RWPE1 (cell line): ENCODE measurements around the gene MRPS18A.
"Not testable (repeated sequence)": the region's sequence is repeated elsewhere in the genome, so short reads cannot be mapped to it uniquely, and the experiment has no call there.

Experiments used
- CTCF ChIA-PET: fragments of 350-600 bp; sonication (Branson Sonifier 250); formaldehyde crosslinking; extraction: SDS; loops from one replicate; lab custom pipeline; 2021; lab: Yijun Ruan, JAX
- POLR2A ChIA-PET: fragments of 400-600 bp; formaldehyde crosslinking; extraction: SDS; loops from one replicate; lab custom pipeline; 2020; ENCODE audit warnings: antibody characterized with exemption; ENCODE audit not compliant: low non-redundant PET; lab: Yijun Ruan, JAX
- DNase-seq: peaks from one replicate; pipeline ENCODE4 v3.0.0; 2012; ENCODE audit warnings: low spot score
- H3K27ac ChIP-seq: fragments of 450-650 bp; 2 replicates; pipeline ENCODE4 v1.5.1; 2017
- CTCF ChIP-seq: fragments of 450-650 bp; conservative IDR thresholded peaks from 2 replicates; pipeline ENCODE4 v1.5.1; 2017; ENCODE audit warnings: low read depth, mild to moderate bottlenecking

MRPS18A gene

GRCh38 chr6:43639984-43640800 is 47.4 kb downstream of the MRPS18A start:
- DNase-seq: no peak
- peak overlapping the region; percentile 8; the same call in 1 of the 2 replicates for H3K27ac ChIP-seq
- TF ChIP-seq CTCF: no peak
- ChIA-PET POLR2A (no interaction called here), CTCF (interaction anchor here (0.6 kb wide), 2 partner anchors 42 to 598 kb away, joined by 3 to 5 read pairs; no protein-coding TSS in a partner anchor)

GRCh38 chr6:43636308-43636659 is 51.3 kb downstream of the MRPS18A start:
- no peak for DNase-seq
- CTCF ChIA-PET: interaction anchor here (0.7 to 1.3 kb wide), 3 partner anchors 31 to 138 kb away, joined by 3 to 5 read pairs (median 3); no protein-coding TSS in a partner anchor
- H3K27ac ChIP-seq: peak overlapping the region; percentile 80
- TF ChIP-seq CTCF: no peak
- POLR2A ChIA-PET: interaction anchor here (0.6 to 1.2 kb wide), 2 partner anchors 9 to 88 kb away, joined by 3 to 4 read pairs; no protein-coding TSS in a partner anchor

- POLR2A ChIA-PET: interaction anchor here (1.2 kb wide), 1 partner anchor 8 kb away, joined by 3 read pairs; no protein-coding TSS in a partner anchor
- peak; percentile 63 for DNase-seq
- TF ChIP-seq CTCF: no peak
- H3K27ac ChIP-seq: peak within 1 kb of the TSS; percentile 80
- CTCF ChIA-PET: interaction anchor here (1.1 kb wide), 1 partner anchor 32 kb away, joined by 5 read pairs; no protein-coding TSS in a partner anchor
These were observed 51.9 kb downstream of the MRPS18A start, which contains the start of gene MAD2L1BP for GRCh38 chr6:43635387-43636307. Gene MAD2L1BP, plus strand, starts transcription at chr6:43635840. Its CDS starts 36 bp downstream, at chr6:43635876.

- CTCF ChIA-PET: no interaction called here
- no peak for DNase-seq
- POLR2A ChIA-PET: no interaction called here
These were observed 52.8 kb downstream of the MRPS18A start for GRCh38 chr6:43634702-43635303.

GRCh38 chr6:43633002-43633401 is 54.6 kb downstream of the MRPS18A start:
- H3K27ac ChIP-seq, DNase-seq, CTCF ChIA-PET: not testable (repeated sequence)
- POLR2A ChIA-PET: interaction anchor here (0.7 kb wide), 1 partner anchor 92 kb away, joined by 6 read pairs; no protein-coding TSS in a partner anchor

More at GRCh38 chr6:43634702-43635303, 52.8 kb downstream of the MRPS18A start:
- H3K27ac ChIP-seq: peak overlapping the region; percentile 80
- TF ChIP-seq CTCF: no peak

GRCh38 chr6:43630980-43631619 is 56.5 kb downstream of the MRPS18A start:
- CTCF ChIA-PET: interaction anchor here (0.6 to 0.7 kb wide), 2 partner anchors 444 to 610 kb away, joined by 3 to 4 read pairs; no protein-coding TSS in a partner anchor

More at GRCh38 chr6:43630980-43631619, 56.5 kb downstream of the MRPS18A start:
- POLR2A ChIA-PET: interaction anchor here (0.6 kb wide), 1 partner anchor 616 kb away, joined by 4 read pairs; no protein-coding TSS in a partner anchor
- H3K27ac ChIP-seq: peak overlapping the region; percentile 99
- TF ChIP-seq CTCF: no peak
- no peak for DNase-seq
